MM.1S (cell line): Measurements from ENCODE around the gene CXCL3.
A peak's percentile ranks its signal among the peaks of the same experiment; 100 is the strongest.

Experiments
- DNase-seq: peaks from one replicate; pipeline ENCODE4 v3.0.0-alpha.2; 2015
- H2AFZ ChIP-seq: fragments of 300-600 bp; sonication (generic); 2 replicates; pipeline ENCODE4 v1.6.0; 2016; ENCODE audit warnings: antibody characterized with exemption, low read length
- H3F3A ChIP-seq: fragments of 300-600 bp; sonication (generic); 2 replicates; pipeline ENCODE4 v1.6.1; 2016; ENCODE audit warnings: mild to moderate bottlenecking, antibody characterized with exemption, low read length, moderate library complexity, mixed read lengths; ENCODE audit not compliant: insufficient read depth
- H3K27ac ChIP-seq: fragments of 300-600 bp; sonication (generic); 2 replicates; pipeline ENCODE4 v1.5.1; 2016; ENCODE audit warnings: mild to moderate bottlenecking, low read length
- H3K27me3 ChIP-seq: fragments of 300-600 bp; sonication (generic); replicated peaks from 2 replicates; pipeline ENCODE4 v1.6.0; 2016; ENCODE audit warnings: low read length; ENCODE audit not compliant: insufficient read depth
- H3K36me3 ChIP-seq: fragments of 300-600 bp; sonication (generic); replicated peaks from 2 replicates; pipeline ENCODE4 v1.6.1; 2016; ENCODE audit warnings: mild to moderate bottlenecking, low read length, mixed read lengths; ENCODE audit not compliant: insufficient read depth
- H3K4me1 ChIP-seq: fragments of 300-600 bp; sonication (generic); 2 replicates; pipeline ENCODE4 v1.6.1; 2016; ENCODE audit warnings: low read length, mixed read lengths
- H3K4me2 ChIP-seq: fragments of 300-600 bp; sonication (generic); 2 replicates; pipeline ENCODE4 v1.6.0; 2016; ENCODE audit warnings: low read depth, low read length
- H3K4me3 ChIP-seq: fragments of 300-600 bp; sonication (generic); 2 replicates; pipeline ENCODE4 v1.5.1; 2016; ENCODE audit warnings: low read length, mixed read lengths
- H3K79me2 ChIP-seq: fragments of 300-600 bp; sonication (generic); 2 replicates; pipeline ENCODE4 v1.6.1; 2016; ENCODE audit warnings: mixed run types, low read length, mixed read lengths
- H3K9ac ChIP-seq: fragments of 300-600 bp; sonication (generic); 2 replicates; pipeline ENCODE4 v1.6.1; 2016; ENCODE audit warnings: low read length, mixed read lengths
- H3K9me2 ChIP-seq: fragments of 300-600 bp; sonication (generic); replicated peaks from 2 replicates; pipeline ENCODE4 v1.6.1; 2016; ENCODE audit warnings: mild to moderate bottlenecking, low read length, mixed read lengths; ENCODE audit not compliant: insufficient read depth
- H3K9me3 ChIP-seq: fragments of 300-600 bp; sonication (generic); replicated peaks from 2 replicates; pipeline ENCODE4 v1.6.1; 2016; ENCODE audit warnings: mild to moderate bottlenecking, low read length, mixed read lengths; ENCODE audit not compliant: insufficient read depth
- H4K20me1 ChIP-seq: fragments of 300-600 bp; sonication (generic); 2 replicates; pipeline ENCODE4 v1.6.1; 2016; ENCODE audit warnings: mild to moderate bottlenecking, low read length, moderate library complexity, mixed read lengths; ENCODE audit not compliant: insufficient read depth
- EZH2 ChIP-seq: fragments of 300-600 bp; sonication (generic); optimal IDR thresholded peaks from 2 replicates; pipeline ENCODE3; 2017; ENCODE audit warnings: low read depth, mild to moderate bottlenecking, antibody characterized with exemption, low read length, mixed read lengths
- EZH2phosphoT487 ChIP-seq: fragments of 300-600 bp; sonication (generic); IDR thresholded peaks from 2 replicates; pipeline ENCODE4 v1.6.1; 2018; ENCODE audit warnings: antibody characterized with exemption, low read length
- TF ChIP-seq, protein P1 (sequence below): fragments of 300-600 bp; sonication (generic); IDR thresholded peaks from 2 replicates; pipeline ENCODE4 v1.5.1; 2016; ENCODE audit warnings: antibody characterized with exemption, low read length, mixed read lengths

The CXCL3 gene

DNA sequence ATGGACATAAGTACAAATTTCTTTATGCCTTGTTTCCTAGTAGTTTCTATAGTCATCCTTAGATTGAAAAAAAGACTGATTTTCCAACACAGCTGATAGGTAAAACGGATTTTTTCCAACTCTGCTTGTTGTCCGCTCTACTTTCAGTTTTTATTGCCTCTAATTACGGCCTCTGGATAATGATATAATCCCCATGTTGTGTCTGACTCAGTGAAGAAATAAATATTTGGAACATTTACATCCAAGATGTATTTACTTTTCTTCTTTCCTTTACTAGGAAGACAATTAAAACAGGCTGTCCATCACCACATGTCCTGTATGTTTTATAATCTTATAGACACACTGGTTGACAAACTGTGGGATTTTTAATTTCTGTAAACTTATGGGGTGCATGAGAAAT lies 6.8 kb upstream of the CXCL3 start:
- Histone ChIP-seq H3K4me3 (no peak overlapping the region), H3K9me3 (no peaks in the 10 kb centered on the region), H3K36me3 (no peaks in the 10 kb centered on the region), H3K27me3 (no peaks in the 10 kb centered on the region), H2AFZ (no peak overlapping the region), H3K9ac (no peak overlapping the region), H3F3A (no peaks in the 10 kb centered on the region), H4K20me1 (no peaks in the 10 kb centered on the region), H3K79me2 (no peaks in the 10 kb centered on the region), H3K4me2 (no peak overlapping the region), H3K9me2 (no peaks in the 10 kb centered on the region), H3K4me1 (no peaks in the 10 kb centered on the region), H3K27ac (no peak overlapping the region)
- TF ChIP-seq EZH2 (no peak), EZH2phosphoT487 (no peak)
- TF ChIP-seq, protein P1, sequence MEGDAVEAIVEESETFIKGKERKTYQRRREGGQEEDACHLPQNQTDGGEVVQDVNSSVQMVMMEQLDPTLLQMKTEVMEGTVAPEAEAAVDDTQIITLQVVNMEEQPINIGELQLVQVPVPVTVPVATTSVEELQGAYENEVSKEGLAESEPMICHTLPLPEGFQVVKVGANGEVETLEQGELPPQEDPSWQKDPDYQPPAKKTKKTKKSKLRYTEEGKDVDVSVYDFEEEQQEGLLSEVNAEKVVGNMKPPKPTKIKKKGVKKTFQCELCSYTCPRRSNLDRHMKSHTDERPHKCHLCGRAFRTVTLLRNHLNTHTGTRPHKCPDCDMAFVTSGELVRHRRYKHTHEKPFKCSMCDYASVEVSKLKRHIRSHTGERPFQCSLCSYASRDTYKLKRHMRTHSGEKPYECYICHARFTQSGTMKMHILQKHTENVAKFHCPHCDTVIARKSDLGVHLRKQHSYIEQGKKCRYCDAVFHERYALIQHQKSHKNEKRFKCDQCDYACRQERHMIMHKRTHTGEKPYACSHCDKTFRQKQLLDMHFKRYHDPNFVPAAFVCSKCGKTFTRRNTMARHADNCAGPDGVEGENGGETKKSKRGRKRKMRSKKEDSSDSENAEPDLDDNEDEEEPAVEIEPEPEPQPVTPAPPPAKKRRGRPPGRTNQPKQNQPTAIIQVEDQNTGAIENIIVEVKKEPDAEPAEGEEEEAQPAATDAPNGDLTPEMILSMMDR = no peak
- no peak for DNase-seq

DNA sequence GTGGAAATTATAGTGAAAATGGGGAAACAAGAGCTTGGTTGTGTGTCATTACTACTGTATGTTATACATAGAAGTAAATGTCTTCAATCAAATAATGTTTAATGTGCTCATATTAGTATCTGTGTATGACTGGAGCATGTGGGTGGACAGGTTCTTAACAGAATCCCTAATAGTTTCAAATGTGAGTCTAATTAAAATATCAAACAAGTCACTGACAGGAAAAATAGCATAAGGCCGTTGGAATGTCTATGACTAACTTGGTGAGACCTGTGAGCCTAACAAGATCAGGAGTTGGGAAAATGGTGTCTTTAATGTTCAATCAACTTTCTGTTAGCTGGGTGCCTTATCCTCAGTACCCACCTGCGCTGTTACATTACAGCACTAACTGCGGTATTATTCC lies 6.2 kb upstream of the CXCL3 start:
- H3K36me3 ChIP-seq = no peaks in the 10 kb centered on the region
- no peak overlapping the region for H2AFZ ChIP-seq

DNA sequence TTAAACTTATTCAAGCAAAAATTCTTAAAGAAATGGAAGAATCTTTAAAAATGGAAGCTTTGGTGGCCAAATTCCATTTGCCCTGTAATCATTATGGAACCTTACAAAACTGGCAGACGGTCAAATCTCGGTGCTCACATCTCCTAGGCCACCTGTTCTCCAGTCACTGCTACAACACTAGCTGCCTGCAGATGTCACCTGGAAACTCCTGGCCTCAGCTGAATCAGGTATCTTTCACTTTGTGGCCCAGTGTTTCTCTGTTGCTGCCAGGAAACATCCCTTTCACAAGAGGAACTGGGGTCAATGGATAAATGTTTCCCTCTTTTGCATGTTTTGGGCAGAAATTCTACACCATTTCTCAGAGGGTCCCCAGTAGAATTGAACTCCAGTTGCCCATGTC lies 4.2 kb upstream of the CXCL3 start:
- Histone ChIP-seq H3K4me3 (no peak overlapping the region), H3K9me3 (no peaks in the 10 kb centered on the region), H3K27ac (no peak overlapping the region), H3K4me1 (no peaks in the 10 kb centered on the region), H2AFZ (no peak overlapping the region), H3K9ac (no peak overlapping the region), H3K36me3 (no peaks in the 10 kb centered on the region), H3F3A (no peaks in the 10 kb centered on the region), H3K9me2 (no peaks in the 10 kb centered on the region), H4K20me1 (no peaks in the 10 kb centered on the region), H3K27me3 (no peaks in the 10 kb centered on the region), H3K4me2 (no peak overlapping the region), H3K79me2 (no peaks in the 10 kb centered on the region)
- TF ChIP-seq EZH2phosphoT487 (no peak), EZH2 (no peak)
- TF ChIP-seq, protein P1 = peak; percentile 34
- peak; percentile 58 for DNase-seq

More for the DNA sequence above, 6.2 kb upstream of the CXCL3 start:
- Histone ChIP-seq H3F3A (no peaks in the 10 kb centered on the region), H4K20me1 (no peaks in the 10 kb centered on the region), H3K9me3 (no peaks in the 10 kb centered on the region), H3K4me1 (no peaks in the 10 kb centered on the region), H3K9me2 (no peaks in the 10 kb centered on the region), H3K27me3 (no peaks in the 10 kb centered on the region), H3K9ac (no peak overlapping the region), H3K27ac (no peak overlapping the region), H3K4me2 (no peak overlapping the region), H3K79me2 (no peaks in the 10 kb centered on the region), H3K4me3 (no peak overlapping the region)
- no peak for DNase-seq
- TF ChIP-seq, protein P1 = no peak
